BJ (cell line): Measurements from ENCODE around the gene PRR7. TPM values are rescaled to one million over a fixed set of nuclear protein-coding genes. Genes with fewer than 3 reads are reported as not detected.
"Not testable (repeated sequence)": the region's sequence is repeated elsewhere in the genome, so short reads cannot be mapped to it uniquely, and the experiment has no call there.

Source experiments
- CTCF ChIA-PET: fragments of 350-600 bp; formaldehyde crosslinking; extraction: SDS; loops from one replicate; lab custom pipeline; 2021; ENCODE audit warnings: antibody characterized with exemption, inconsistent platforms; lab: Yijun Ruan, JAX
- POLR2A ChIA-PET: fragments of 300-600 bp; sonication (Branson Sonifier 250); formaldehyde crosslinking; extraction: SDS; loops from one replicate; lab custom pipeline; 2021; ENCODE audit warnings: antibody characterized with exemption; lab: Charles Lee
- DNase-seq: peaks from one replicate; pipeline ENCODE4 v3.0.0-alpha.2; 2011; ENCODE audit warnings: low read depth
- H3K27me3 ChIP-seq: 2 replicates; pipeline ENCODE4 v1.6.0; 2011; ENCODE audit warnings: low read length; ENCODE audit not compliant: control insufficient read depth, insufficient read depth
- H3K36me3 ChIP-seq: 2 replicates; pipeline ENCODE4 v1.5.1; 2011; ENCODE audit warnings: low read length; ENCODE audit not compliant: control insufficient read depth, insufficient read depth
- H3K4me3 ChIP-seq: 2 replicates; pipeline ENCODE4 v1.5.1; 2011; ENCODE audit warnings: low read depth, mild to moderate bottlenecking, control low read depth, low read length
- polyA plus RNA-seq: library from polyadenylated mRNA; depleted of rRNA; stranded (reverse); fragments of >200 nt; gene quantifications from 2 replicates; pipeline ENCODE4 v1.2.3, GENCODE V29; 2011
- TF ChIP-seq, protein P1 (sequence below): IDR thresholded peaks from 2 replicates; pipeline ENCODE4 v1.5.1; 2011; ENCODE audit warnings: low read depth, mild to moderate bottlenecking, control low read depth, inconsistent platforms, low read length, moderate library complexity; ENCODE audit not compliant: insufficient read depth

The PRR7 gene
- polyA plus RNA-seq, 1 experiment: 1.6 TPM

DNA sequence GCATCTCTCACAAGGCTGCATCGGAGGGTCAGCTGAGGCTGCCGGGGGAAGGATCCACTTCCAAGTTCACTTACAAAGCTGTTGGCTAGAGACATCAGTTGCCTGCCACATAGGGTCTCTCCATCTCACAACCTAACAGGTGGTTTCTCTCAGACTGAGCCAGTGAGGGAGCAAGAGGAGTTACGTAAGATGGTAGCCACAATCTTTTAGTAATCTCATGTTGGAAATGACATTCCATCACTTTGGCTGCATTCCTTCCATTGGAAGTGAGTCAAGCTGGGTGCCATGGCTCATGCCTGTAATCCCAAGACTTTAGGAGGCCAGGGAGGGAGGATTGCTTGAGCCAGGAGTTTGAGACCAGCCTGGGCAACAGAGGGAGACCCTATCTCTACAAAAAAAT is 27.6 kb upstream of the PRR7 start:
- POLR2A ChIA-PET: no interaction called here
- Histone ChIP-seq H3K4me3 (no peak overlapping the region), H3K36me3 (no peaks in the 10 kb centered on the region), H3K27me3 (peaks cover 2% of the 10 kb centered on the region; the same call in 1 of the 2 replicates)
- DNase-seq: no peak
- TF ChIP-seq, protein P1, sequence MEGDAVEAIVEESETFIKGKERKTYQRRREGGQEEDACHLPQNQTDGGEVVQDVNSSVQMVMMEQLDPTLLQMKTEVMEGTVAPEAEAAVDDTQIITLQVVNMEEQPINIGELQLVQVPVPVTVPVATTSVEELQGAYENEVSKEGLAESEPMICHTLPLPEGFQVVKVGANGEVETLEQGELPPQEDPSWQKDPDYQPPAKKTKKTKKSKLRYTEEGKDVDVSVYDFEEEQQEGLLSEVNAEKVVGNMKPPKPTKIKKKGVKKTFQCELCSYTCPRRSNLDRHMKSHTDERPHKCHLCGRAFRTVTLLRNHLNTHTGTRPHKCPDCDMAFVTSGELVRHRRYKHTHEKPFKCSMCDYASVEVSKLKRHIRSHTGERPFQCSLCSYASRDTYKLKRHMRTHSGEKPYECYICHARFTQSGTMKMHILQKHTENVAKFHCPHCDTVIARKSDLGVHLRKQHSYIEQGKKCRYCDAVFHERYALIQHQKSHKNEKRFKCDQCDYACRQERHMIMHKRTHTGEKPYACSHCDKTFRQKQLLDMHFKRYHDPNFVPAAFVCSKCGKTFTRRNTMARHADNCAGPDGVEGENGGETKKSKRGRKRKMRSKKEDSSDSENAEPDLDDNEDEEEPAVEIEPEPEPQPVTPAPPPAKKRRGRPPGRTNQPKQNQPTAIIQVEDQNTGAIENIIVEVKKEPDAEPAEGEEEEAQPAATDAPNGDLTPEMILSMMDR: no peak
- CTCF ChIA-PET: interaction anchor here (0.7 to 8.7 kb wide), 5 partner anchors 10 to 38 kb away, joined by 3 to 89 read pairs (median 3); no protein-coding TSS in a partner anchor

DNA sequence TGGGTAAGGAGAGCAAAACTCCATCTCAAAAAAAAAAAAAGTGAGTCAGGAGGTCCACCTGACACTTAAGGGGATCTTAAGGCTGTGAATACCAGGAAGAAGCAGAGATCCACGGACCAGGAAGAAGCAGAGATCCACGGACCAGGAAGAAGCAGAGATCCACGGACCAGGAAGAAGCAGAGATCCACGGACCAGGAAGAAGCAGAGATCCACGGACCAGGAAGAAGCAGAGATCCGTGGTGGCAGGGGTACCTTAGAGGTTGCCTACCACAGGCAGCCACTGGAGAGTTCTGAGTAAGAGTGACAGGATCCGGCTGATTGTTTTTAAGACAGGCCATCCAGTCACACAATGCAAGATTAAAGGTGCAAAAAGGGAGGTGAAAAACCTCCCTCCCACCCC is 26.1 kb upstream of the PRR7 start:
- POLR2A ChIA-PET: not testable (repeated sequence)

GRCh38 chr5:177421062-177421798 is 25.4 kb upstream of the PRR7 start:
- Histone ChIP-seq H3K4me3 (no peak overlapping the region), H3K27me3 (no peaks in the 10 kb centered on the region), H3K36me3 (no peaks in the 10 kb centered on the region)
- ChIA-PET CTCF (interaction anchor here (0.6 to 2.3 kb wide), 3 partner anchors 17 to 103 kb away, joined by 3 to 8 read pairs (median 7); no protein-coding TSS in a partner anchor), POLR2A (no interaction called here)
- no peak for DNase-seq
- TF ChIP-seq, protein P1: no peak

More for the DNA sequence above, 26.1 kb upstream of the PRR7 start:
- not testable (repeated sequence) for DNase-seq, H3K36me3 ChIP-seq, H3K4me3 ChIP-seq, H3K27me3 ChIP-seq
- CTCF ChIA-PET: interaction anchor here (8.7 kb wide), 1 partner anchor 16 kb away, joined by 89 read pairs; no protein-coding TSS in a partner anchor

GRCh38 chr5:177423671-177424070 is 22.9 kb upstream of the PRR7 start:
- no peaks in the 10 kb centered on the region for H3K36me3 ChIP-seq
- POLR2A ChIA-PET: no interaction called here
- H3K4me3 ChIP-seq: no peak overlapping the region
- no peak for DNase-seq
- H3K27me3 ChIP-seq: no peaks in the 10 kb centered on the region
- TF ChIP-seq, protein P1: no peak
- CTCF ChIA-PET: interaction anchor here (0.9 to 6.2 kb wide), 5 partner anchors 9 to 34 kb away, joined by 3 to 48 read pairs (median 4); no protein-coding TSS in a partner anchor

GRCh38 chr5:177425196-177425800 is 21.3 kb upstream of the PRR7 start:
- TF ChIP-seq, protein P1: no peak
- CTCF ChIA-PET: interaction anchor here (0.6 to 6.2 kb wide), 2 partner anchors 22 to 36 kb away, joined by 3 to 48 read pairs; no protein-coding TSS in a partner anchor
- peak overlapping the region; percentile 49 for H3K4me3 ChIP-seq
- H3K27me3 ChIP-seq: no peaks in the 10 kb centered on the region
- DNase-seq: no peak
- POLR2A ChIA-PET: interaction anchor here (0.7 kb wide), 1 partner anchor 23 kb away, joined by 3 read pairs; no protein-coding TSS in a partner anchor
- H3K36me3 ChIP-seq: 0 out of 2 replicates have a peak, but pooled peaks cover 2% of the 10 kb centered on the region
